ENCODE data around the gene ENDOV.

- TF ChIP-seq CTCF (IDR thresholded peaks at IDR 0.05; ENCODE audit: borderline replicate concordance, extremely low read depth, low read length, poor library complexity, severe bottlenecking) (no peak), EZH2 (IDR thresholded peaks at IDR 0.05; ENCODE audit: borderline replicate concordance, low read depth, low read length, severe bottlenecking) (no peak)
Observed at GRCh38 chr17:80473701-80474100, 58.7 kb downstream of the ENDOV start.

All from DND-41 (cell line).